GM18511 (cell line): Measurements from ENCODE around the gene MARK3.

Experiments
- ATAC-seq: cut with Tn5 transposase; IDR thresholded peaks from one replicate; pipeline ENCODE4 v1.9.1; 2021; ENCODE audit warnings: mild to moderate bottlenecking, moderate library complexity; ENCODE audit not compliant: unreplicated experiment

The MARK3 gene

GRCh38 chr14:103533137-103533998 is 148.2 kb downstream of the MARK3 start:
- no peak for ATAC-seq

GRCh38 chr14:103533999-103534575 is 148.9 kb downstream of the MARK3 start:
- ATAC-seq, result no peak

- no peak for ATAC-seq
These were observed 149.4 kb downstream of the MARK3 start for GRCh38 chr14:103534576-103535061.

DNA sequence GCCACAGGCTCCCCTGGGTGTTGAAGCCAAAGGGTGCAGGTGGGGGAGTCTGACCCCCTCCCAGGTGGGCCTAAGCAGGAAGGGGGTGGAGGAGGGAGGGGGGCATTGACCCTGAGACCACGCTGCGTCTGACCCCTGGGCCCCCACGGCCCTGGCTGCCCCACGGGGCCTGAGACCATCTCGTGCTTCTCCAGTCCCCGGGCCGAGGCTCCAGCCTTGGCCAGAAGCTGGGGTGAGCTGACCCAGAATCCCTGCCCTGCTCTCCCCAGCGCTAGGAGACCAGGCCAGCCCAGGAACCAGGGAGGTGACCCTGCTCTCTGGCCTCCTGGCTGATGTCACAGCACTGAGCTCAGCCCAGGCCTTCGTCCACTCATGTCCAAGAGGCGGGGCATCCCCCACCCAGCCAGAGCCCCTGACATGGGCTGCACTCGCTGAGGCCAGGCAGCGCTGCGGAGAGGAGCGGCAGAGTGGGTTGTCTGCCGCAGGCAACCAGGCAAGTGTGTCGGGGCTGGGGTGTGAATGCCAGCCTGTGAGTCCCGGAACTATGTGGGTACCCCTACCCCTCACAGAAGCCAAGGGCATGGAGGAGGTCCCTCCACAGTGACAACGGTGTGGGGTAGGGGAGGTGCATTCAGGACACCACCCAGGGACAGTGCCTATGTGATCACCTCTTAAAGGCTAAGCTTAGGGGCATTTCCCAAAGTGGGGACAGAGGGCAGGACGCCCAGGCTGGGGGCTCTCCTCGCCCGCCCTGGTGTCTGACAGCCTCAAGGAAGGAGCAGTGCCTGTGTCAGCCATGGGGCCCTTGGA is 150.1 kb downstream of the MARK3 start:
- no peak for ATAC-seq

DNA sequence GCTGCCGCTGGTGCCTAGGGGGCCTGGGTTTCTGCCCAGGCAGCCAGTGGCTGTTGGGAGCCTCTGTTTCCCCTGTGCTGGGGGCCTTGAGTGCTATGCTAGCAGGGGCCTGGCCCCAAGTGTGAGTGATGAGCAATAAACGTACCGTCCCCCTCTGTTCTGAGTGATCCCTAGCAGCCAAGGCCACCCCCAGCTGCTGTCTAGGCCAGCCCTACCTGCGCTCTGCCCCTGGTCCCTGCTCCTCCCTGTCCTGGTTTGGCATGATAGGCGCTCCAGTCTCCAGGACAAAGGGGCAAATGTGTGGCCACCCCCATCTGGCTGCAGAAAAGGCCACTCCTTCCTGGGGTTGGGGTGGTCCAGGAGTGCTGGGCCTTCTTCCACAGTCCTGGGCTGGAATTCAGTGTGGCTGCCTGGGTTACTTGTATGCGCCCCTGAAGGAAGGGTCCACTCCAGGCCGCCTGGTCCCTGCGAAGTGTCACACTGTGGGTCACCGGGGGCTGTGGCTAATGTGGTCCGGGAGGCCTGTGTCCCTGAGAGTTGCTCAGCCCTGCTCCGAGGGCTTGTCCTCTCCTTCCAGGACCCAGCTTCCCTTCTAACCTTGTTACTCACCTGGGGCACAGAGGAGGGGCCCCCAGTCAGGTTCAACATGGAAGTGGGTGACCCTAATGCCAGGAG is 150.8 kb downstream of the MARK3 start:
- no peak for ATAC-seq

- ATAC-seq, result no peak
These were observed 151.5 kb downstream of the MARK3 start for GRCh38 chr14:103536693-103537092.

- no peak for ATAC-seq
These were observed 152.2 kb downstream of the MARK3 start for GRCh38 chr14:103537175-103537990.

DNA sequence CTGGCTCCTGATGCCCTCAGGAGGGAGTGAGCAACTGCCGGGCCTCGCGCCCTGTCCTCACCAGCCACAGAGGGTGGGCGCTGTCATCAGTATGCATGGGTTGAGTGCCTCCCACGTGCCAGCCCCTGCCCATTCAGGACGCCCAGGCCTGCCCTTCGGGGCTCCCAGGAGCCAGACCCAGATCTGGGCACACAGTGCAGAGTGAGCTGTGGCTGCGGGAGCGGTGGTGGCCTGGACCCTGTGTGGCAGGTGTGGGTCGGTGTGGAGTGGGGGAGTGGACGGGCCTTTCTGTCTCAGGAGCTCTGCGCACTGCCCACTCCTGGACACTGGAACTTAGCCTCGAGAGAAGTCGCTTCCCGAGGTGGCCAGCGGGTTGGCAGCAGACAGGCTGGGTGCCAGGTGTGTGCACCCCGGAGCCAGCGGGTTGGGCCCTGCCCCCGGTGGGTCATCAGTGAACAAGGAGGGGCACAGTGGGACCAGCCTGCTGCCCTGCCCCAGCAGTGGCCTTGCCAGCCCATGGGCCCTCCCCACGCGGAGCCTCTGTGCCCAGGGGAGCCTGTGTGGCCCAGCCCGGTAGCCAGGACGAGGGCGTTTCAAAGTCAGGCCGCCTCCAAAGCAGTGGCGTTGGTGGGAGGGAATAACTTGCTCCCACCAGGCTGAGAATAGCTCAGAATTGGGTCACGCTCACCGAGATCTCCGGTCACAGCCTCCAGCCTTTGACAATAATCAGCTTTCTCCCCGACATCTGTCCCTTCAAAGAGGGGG is 153.3 kb downstream of the MARK3 start:
- no peak for ATAC-seq

GRCh38 chr14:103539056-103539825 is 154.0 kb downstream of the MARK3 start:
- no peak for ATAC-seq

GRCh38 chr14:103540821-103541708 is 155.8 kb downstream of the MARK3 start:
- no peak for ATAC-seq

DNA sequence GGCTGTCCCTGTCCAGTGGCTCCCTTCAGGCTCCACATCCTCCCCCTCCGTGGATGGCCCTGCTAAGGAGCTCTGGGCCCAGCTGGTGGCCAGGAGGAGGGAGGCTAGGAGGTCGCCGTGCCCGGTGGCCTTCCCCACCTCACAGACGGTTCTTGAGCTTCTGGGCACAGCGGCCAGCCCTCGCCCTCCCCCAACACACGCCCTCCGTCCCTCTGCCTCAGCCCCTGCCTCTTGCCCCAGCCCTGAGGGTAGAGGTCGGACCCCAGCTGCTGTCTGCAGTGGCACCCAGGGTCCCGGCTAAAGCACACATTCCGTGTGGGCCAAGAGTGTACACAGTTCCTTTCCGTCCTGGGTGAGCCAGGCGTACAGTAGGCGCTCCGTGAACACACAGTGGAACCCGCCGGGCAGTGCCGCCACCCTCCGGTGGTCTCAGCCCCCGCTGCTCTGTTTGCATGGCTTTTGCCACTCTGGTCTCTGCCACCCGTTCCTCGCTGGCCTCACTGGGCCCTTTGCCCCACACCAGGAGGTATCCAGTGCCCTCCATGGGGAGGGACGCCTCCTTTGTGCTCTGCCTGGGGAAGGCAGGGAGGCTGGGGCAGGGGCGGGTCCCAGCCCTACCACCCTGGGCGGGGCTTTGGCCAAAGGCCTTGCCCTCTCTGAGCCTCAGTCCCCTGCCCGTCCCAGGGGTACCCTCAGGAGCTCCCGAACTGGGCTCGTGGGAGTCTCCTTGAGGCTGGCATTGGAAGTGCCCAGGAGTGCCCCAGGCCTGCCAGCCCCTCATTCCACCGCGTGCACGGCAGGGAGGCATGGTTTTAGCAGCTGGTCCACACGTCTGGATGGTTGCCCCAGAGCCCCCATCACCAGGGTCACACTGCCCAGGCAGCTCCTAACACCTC is 156.7 kb downstream of the MARK3 start:
- ATAC-seq, result no peak

GRCh38 chr14:103542605-103543088 is 157.4 kb downstream of the MARK3 start:
- ATAC-seq, result no peak

DNA sequence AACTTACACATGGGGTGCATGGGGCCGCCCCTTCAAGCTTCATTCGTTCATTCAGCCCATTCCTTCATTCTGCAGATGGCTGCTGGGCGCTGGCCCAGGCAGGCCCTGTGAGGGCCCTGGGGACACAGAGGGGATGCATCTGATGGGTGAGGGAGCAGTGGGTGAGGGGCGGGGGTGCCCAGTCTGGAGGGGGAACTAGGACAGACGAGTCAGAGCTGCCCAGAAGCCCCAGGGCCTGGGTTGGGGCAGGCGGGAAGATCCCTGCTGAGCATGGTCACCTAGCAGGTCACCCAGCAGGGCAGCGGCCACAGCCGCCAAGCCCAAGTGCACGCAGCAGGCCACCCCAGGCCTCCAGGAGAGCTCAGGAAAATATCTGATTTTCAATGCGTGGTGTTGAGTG is 157.9 kb downstream of the MARK3 start:
- ATAC-seq, result no peak

DNA sequence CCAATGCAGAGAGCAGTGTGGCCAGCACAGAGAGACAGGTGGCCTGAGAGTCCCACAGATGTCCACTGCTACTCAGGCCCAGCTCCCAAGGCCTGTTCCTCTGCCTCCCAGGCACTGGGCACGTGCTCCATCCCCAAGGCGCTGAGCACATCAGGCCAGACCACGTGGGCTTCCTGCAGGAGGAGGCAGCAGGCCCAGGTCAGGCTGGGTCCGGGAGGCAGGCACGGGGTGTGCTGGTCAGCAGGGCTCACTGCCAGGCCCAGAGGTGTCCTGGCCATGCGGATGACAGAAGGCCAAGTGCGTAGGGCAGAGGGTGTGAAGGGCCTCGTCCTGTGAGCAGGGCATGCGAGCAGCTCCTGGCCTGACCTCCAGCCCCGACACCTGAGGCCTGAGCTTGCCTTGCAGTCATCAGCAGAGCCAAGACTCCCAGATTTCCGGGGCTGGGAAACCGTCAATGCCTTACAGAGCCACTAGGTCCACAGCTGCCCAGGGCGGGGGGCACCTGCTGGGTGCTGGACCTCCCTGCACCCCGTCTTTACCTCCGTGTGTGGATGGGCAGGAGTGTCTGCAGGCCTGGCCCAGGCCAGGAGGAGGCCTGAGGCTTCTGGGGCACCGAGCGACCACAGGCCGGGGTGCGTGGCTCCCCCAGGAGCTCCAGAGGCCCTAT is 158.6 kb downstream of the MARK3 start:
- no peak for ATAC-seq

GRCh38 chr14:103544388-103545218 is 159.4 kb downstream of the MARK3 start:
- no peak for ATAC-seq
